ENCODE results near the gene GPR183.

GPR183 gene

DNA sequence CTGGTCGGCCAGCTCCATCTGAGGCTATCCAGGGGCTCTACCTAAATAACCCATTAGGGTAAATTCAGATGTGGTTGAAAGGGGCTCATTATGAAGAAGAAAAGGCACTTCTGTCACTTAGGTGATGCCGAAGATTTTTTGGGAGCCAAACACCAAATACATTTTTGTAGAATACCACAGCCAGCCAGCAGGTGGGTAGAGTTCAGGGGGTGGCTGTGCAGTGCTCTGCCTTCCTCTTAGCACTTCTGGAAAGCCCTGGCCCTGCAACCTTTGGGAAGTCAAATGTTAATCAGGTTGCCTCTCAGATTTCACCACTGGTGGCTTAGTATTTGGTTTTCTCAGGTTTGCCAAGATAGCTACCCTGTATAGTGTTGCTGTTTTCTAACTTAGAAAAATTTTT, 30.5 kb downstream of the GPR183 start:
- peaks cover 0 to 2% of the 10 kb centered on the region in 2 donors for H3K9me3 Mint-ChIP-seq
- ATAC-seq (replicated peaks): no peak
- H3K27ac Mint-ChIP-seq: peak overlapping the region; percentile 49 to 96
- no peaks in the 10 kb centered on the region for H3K27me3 Mint-ChIP-seq
- H3K36me3 Mint-ChIP-seq (ENCODE audit: insufficient read depth): peaks cover 32% of the 10 kb centered on the region
- H3K4me3 Mint-ChIP-seq: peak overlapping the region; percentile 25 to 34
- DNase-seq: no peak
- H3K4me1 Mint-ChIP-seq (ENCODE audit: low read depth in 2 of 2): peaks cover 74 to 91% of the 10 kb centered on the region in 2 donors

DNA sequence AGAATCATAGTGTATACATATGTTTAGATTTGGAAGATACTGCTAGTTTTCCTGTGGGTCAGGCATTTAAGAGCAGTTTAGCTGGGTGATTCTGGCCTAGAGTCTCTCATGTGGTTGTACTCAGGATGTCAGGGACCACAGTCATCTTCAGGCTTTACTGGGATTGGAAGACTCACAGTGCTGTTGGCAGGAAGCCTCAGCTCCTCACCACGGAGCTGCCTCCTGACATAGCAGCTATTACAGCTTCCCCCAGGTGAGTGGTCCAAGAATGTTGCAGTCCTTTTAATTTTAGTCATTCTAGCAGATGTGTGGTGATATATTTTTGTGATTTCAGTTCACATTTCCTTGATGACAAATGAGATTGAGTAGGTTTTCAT, 32.1 kb downstream of the GPR183 start:
- peaks cover 0 to 2% of the 10 kb centered on the region in 2 donors for H3K9me3 Mint-ChIP-seq
- peak overlapping the region; percentile 58 to 64 for H3K4me3 Mint-ChIP-seq

DNA sequence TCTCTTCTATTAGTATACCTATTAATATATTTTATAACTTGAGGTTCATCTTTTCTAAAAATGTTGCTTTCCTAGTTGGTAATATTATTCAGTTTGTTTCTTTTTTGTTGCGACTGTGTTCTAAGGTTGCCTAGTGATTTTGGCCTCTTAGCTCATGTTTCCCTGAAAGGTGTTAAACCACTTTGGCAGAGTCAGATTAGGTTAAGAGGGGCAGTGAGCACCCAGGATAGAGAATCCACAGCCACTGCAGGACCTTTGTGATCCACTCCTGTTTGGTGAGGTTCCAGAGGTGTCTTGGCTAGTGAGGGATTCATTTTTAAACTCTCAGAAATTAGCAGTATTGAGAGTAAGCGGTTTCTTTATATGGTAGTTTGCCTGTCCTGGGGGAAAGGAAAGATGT, 34.1 kb downstream of the GPR183 start:
- H3K4me3 Mint-ChIP-seq: peak overlapping the region; percentile 56 to 64
- H3K36me3 Mint-ChIP-seq (ENCODE audit: insufficient read depth): peaks cover 24% of the 10 kb centered on the region
- peak; percentile 42 to 53 (median 45) for DNase-seq
- no peaks in the 10 kb centered on the region for H3K27me3 Mint-ChIP-seq
- peaks cover 0 to 2% of the 10 kb centered on the region in 2 donors for H3K9me3 Mint-ChIP-seq
- H3K4me1 Mint-ChIP-seq (ENCODE audit: low read depth in 2 of 2): peaks cover 55 to 72% of the 10 kb centered on the region in 2 donors
- peak overlapping the region; percentile 96 to 98 for H3K27ac Mint-ChIP-seq
- peak; percentile 85 for ATAC-seq (replicated peaks)

More for the DNA sequence above, 32.1 kb downstream of the GPR183 start:
- Mint-ChIP-seq H3K36me3 (ENCODE audit: insufficient read depth) (peaks cover 24% of the 10 kb centered on the region), H3K4me1 (ENCODE audit: low read depth in 2 of 2) (peaks cover 68 to 92% of the 10 kb centered on the region in 2 donors), H3K27me3 (no peaks in the 10 kb centered on the region), H3K27ac (peak overlapping the region; percentile 96 to 98)
- ATAC-seq (replicated peaks) (peak; percentile 67), DNase-seq (peak in 2 of 3 experiments; percentile 24 to 29)

DNA sequence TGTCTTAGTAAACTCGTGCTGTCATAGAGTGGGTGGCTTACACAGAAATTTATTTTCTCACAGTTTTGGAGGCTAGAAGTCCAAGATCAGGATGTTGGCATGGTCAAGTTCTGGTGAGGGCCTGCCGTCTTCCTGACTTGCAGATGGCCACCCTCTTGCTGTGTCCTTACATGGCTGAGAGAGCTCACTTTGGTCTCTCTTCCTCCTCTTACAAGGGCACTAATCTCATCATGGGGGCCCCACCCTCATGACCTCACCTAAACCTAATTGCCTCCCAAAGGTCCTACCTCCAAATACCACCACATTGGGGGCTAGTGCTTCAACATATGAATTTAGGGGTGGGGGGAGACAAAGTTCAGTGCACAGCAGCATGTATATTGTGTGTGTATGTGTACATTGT, 34.7 kb downstream of the GPR183 start:
- H3K4me1 Mint-ChIP-seq (ENCODE audit: low read depth in 2 of 2): peaks cover 49 to 66% of the 10 kb centered on the region in 2 donors
- H3K36me3 Mint-ChIP-seq (ENCODE audit: insufficient read depth): peaks cover 24% of the 10 kb centered on the region
- H3K27me3 Mint-ChIP-seq: no peaks in the 10 kb centered on the region
- ATAC-seq (replicated peaks) (no peak), DNase-seq (no peak)
- peak overlapping the region; percentile 56 to 64 for H3K4me3 Mint-ChIP-seq
- H3K9me3 Mint-ChIP-seq: peaks cover 0 to 2% of the 10 kb centered on the region in 2 donors
- H3K27ac Mint-ChIP-seq: peak overlapping the region; percentile 96 to 98

DNA sequence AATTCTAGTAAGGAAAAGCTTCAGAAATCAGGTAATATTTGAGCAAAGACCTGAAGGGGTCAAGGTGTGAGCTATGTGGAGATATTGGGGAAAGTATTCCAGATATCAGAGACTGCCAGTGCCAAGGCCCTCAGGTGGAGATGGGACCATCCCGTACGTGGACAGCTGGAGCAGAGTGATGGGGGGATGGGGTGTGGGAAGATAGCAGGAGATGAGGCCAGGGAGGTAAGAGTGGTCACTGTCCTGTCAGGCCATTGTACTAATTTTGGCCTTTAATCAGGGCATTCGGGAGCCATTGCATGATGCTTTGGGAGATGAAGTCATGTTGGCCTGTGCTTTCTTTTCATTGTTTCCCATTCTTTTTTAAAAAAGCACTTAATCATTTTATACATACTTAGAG, 36.0 kb downstream of the GPR183 start:
- ATAC-seq (replicated peaks): no peak
- Mint-ChIP-seq H3K9me3 (peaks cover 0 to 2% of the 10 kb centered on the region in 2 donors), H3K4me1 (ENCODE audit: low read depth in 2 of 2) (peaks cover 44 to 55% of the 10 kb centered on the region in 2 donors), H3K4me3 (peak overlapping the region in 1 of 2 donors; percentile 47), H3K36me3 (ENCODE audit: insufficient read depth) (peaks cover 24% of the 10 kb centered on the region), H3K27ac (peak overlapping the region; percentile 96 to 98), H3K27me3 (no peaks in the 10 kb centered on the region)
- DNase-seq: no peak

DNA sequence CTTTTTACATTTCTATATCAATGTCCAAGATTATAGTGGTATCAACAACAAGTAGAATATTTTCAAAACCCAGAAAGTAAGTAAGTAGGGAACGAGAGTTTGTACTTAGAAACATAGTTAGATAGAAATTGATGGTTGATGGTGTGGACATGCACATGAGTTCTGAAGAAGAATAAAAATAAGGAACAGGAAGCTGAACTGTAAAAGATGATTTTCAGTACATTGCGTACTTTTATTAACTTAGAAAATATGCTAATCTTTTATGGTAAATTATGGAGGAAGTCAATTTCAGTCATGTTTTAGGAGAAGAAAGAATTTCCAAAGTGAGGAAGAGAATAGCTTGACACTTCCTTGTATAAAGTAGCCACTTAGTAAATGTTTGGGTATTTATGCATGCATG, 36.7 kb downstream of the GPR183 start:
- no peaks in the 10 kb centered on the region for H3K27me3 Mint-ChIP-seq
- H3K36me3 Mint-ChIP-seq (ENCODE audit: insufficient read depth): peaks cover 24% of the 10 kb centered on the region
- H3K27ac Mint-ChIP-seq: peak overlapping the region in 1 of 2 donors; percentile 98
- no peak for DNase-seq
- H3K4me1 Mint-ChIP-seq (ENCODE audit: low read depth in 2 of 2): peaks cover 41 to 52% of the 10 kb centered on the region in 2 donors
- no peak overlapping the region for H3K4me3 Mint-ChIP-seq
- peaks cover 0 to 2% of the 10 kb centered on the region in 2 donors for H3K9me3 Mint-ChIP-seq
- no peak for ATAC-seq (replicated peaks)

DNA sequence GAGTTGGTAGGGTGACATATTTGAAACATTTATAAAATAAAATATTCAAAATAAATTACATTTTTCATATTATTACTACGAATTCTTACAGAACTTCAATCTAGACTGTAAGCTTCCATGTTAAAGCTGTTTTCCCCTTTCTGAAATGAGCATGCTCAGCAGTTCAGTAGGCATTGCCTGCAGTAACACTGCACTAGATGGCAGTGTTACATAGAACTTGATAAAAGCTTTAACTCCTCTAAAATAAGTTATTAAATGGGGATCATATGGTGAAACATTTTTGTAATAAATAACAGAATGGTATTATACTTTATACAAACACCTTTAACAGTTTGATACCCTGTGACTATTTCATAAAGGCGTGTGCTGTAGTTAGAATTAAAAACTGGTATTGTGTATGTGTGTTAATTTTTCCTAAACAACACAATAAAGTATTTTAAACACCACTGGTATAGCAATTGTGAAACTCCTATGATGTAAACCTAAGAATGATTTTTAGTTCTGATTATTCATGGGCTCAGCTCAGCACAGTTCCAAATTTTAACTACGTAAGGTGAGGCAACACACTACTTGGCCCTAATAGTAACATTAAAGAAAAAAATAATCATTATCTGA, 37.5 kb downstream of the GPR183 start:
- peaks cover 0 to 2% of the 10 kb centered on the region in 2 donors for H3K9me3 Mint-ChIP-seq
- DNase-seq (no peak), ATAC-seq (replicated peaks) (peak; percentile 50)
- no peaks in the 10 kb centered on the region for H3K27me3 Mint-ChIP-seq
- H3K4me3 Mint-ChIP-seq: no peak overlapping the region
- H3K27ac Mint-ChIP-seq: peak overlapping the region in 1 of 2 donors; percentile 98
- H3K4me1 Mint-ChIP-seq (ENCODE audit: low read depth in 2 of 2): peaks cover 41 to 50% of the 10 kb centered on the region in 2 donors
- peaks cover 21% of the 10 kb centered on the region for H3K36me3 Mint-ChIP-seq (ENCODE audit: insufficient read depth)

DNA sequence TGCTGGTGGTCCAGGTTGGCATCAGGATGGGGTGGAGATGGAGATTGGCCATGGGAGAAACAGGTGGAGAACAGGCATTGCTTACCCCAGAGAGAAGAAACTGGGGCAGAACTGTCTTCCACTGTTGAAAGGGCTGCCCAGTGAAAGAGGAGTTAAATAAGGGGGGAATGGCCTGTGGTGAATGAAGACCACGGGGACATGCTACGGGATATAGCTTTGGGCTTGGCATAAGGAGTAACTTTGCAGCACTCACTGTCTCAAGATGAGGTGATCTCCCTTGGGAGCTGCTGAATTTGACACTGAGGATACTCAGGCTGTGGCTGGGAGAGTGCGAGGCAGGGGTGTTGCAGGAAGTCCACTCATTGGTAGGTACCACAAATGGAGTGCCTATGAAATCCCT, 38.4 kb downstream of the GPR183 start:
- H3K27me3 Mint-ChIP-seq: no peaks in the 10 kb centered on the region
- DNase-seq (no peak), ATAC-seq (replicated peaks) (no peak)
- peak overlapping the region; percentile 21 to 51 for H3K27ac Mint-ChIP-seq
- H3K9me3 Mint-ChIP-seq: peaks cover 0 to 2% of the 10 kb centered on the region in 2 donors
- H3K4me1 Mint-ChIP-seq (ENCODE audit: low read depth in 2 of 2): peaks cover 43 to 48% of the 10 kb centered on the region in 2 donors
- H3K4me3 Mint-ChIP-seq: no peak overlapping the region
- peaks cover 21% of the 10 kb centered on the region for H3K36me3 Mint-ChIP-seq (ENCODE audit: insufficient read depth)

DNA sequence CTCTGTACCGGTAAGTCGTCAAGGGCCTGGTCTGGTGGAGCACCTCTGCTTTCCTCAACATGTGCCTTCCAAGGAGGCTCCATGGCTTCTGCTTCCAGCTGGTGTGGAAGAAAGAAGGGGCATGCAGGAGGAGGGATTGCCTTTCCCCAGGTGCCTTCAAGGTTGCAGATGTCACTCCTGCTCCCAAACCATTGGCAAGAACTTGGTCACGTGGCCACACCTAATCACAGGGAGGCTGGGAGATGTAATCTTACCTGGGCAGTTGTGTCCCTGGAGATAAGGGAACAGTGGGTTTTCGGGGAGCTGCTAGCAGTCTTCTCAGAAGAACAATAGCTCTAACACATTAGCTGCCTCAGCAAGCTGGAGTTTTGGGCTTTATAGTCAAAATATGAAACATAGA, 39.3 kb downstream of the GPR183 start:
- no peaks in the 10 kb centered on the region for H3K27me3 Mint-ChIP-seq
- H3K4me3 Mint-ChIP-seq: no peak overlapping the region
- peak overlapping the region in 1 of 2 donors; percentile 51 for H3K27ac Mint-ChIP-seq
- peaks cover 42 to 48% of the 10 kb centered on the region in 2 donors for H3K4me1 Mint-ChIP-seq (ENCODE audit: low read depth in 2 of 2)
- H3K9me3 Mint-ChIP-seq: peaks cover 0 to 2% of the 10 kb centered on the region in 2 donors
- peaks cover 12% of the 10 kb centered on the region for H3K36me3 Mint-ChIP-seq (ENCODE audit: insufficient read depth)
- DNase-seq (no peak), ATAC-seq (replicated peaks) (no peak)

DNA sequence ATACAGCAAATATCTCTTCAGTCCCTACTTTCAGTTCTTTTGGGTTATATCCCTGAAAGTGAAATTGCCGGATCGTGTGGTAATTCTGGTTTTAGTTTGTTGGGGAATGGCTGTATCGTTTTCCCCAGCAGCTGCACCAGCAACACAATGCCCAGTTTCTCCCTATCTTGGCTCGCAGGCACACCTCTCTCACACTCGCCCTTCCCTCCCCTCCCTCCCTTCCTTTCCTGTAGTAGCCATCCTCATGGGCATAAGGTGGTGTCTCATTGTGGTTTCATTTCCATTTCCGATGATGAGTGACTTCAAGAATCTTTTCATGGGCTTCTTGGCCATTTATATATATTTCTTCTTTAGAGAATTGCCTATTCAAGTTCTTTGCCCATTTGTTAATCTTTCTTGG, 40.4 kb downstream of the GPR183 start:
- no peak for ATAC-seq (replicated peaks)
- Mint-ChIP-seq H3K4me1 (ENCODE audit: low read depth in 2 of 2) (peaks cover 36 to 40% of the 10 kb centered on the region in 2 donors), H3K27ac (peak overlapping the region in 1 of 2 donors; percentile 42), H3K9me3 (no peaks in the 10 kb centered on the region), H3K4me3 (no peak overlapping the region), H3K36me3 (ENCODE audit: insufficient read depth) (peaks cover 7% of the 10 kb centered on the region), H3K27me3 (no peaks in the 10 kb centered on the region)
- DNase-seq: no peak

DNA sequence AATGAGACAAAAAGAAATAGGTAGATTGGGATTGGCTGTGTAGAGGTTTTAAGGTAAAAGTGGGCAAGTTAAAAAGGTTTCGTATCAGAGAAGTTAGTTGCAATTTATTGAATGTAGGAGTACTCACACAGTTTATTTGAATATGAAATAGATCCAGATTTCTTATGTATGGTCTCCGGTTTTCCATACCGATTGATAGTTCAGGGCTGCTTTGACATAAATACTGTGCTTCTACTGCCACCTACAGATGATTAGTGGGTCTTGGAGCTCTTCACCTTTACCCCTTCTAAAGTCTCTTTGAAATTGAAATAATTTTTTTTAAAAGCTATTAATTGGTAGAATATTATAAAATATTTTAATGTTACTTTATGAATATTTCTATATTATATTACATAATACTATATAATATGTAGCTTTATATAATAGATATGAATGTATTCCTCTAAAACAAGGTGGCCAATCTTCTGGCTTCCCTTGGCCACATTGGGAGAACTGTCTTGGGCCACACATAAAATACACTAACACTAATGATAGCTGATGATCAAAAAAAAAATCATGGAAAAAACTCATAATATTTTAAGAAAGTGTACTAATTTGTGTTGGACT, 41.3 kb downstream of the GPR183 start:
- ATAC-seq (replicated peaks): peak; percentile 58
- peak in 1 of 3 experiments; percentile 31 for DNase-seq
- Mint-ChIP-seq H3K27ac (peak overlapping the region; percentile 70 to 80), H3K4me1 (ENCODE audit: low read depth in 2 of 2) (peaks cover 32 to 38% of the 10 kb centered on the region in 2 donors), H3K9me3 (no peaks in the 10 kb centered on the region), H3K4me3 (peak overlapping the region; percentile 21 to 40), H3K36me3 (ENCODE audit: insufficient read depth) (peaks cover 7% of the 10 kb centered on the region), H3K27me3 (no peaks in the 10 kb centered on the region)

DNA sequence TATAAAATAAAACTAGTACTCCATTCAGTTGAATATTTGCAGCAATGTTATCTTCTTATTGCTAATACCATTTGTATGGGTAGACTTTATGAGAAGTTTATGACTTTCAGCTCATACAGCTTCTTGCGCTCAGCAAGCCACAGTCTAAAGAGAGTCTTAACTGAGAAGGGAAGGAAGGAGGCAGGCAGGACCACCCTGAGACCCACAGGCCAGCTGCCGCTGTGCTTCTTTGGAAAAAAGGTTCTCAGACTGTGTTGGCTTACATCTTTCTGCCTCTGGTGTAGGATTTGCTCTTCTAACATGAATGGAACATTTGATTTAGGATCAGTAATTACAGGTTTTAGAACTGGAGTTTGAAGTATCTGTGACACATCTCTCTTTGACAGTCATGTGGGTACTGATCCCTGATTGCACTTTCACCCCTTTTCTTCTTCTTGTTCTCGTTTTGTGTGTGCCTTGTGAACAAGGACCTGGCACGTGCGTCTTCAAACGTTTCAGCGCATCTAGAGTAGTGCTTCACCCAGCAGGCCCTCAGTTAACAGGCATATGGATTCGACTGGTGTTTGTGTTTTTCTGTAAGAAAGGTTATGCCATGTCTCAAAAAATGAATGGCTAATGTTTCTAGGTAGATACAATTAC, 41.9 kb downstream of the GPR183 start:
- H3K27me3 Mint-ChIP-seq: no peaks in the 10 kb centered on the region

DNA sequence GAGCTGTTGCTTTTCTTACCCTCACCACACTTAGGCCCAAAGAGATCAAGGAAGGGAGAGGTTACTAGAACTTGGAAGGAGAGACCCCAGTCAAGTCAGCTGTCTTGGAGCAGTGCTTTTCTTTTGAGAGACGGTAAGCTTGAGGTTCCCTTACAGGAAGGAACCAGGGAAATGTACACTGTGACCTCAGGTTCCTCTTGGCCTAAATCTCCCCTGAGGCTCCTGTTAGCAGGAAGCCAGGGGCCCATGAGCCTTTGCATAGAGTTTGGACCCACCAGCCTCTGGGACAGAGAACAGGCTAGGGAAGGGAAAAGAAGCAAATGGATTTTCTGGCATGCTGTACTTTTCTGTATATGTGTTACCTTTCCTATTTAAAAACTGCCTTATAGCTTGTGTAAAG, 43.1 kb downstream of the GPR183 start:
- ATAC-seq (replicated peaks): peak; percentile 84
- Mint-ChIP-seq H3K4me1 (ENCODE audit: low read depth in 2 of 2) (peaks cover 44 to 46% of the 10 kb centered on the region in 2 donors), H3K9me3 (no peaks in the 10 kb centered on the region), H3K4me3 (peak overlapping the region in 1 of 2 donors; percentile 2), H3K27ac (peak overlapping the region; percentile 80 to 85), H3K27me3 (no peaks in the 10 kb centered on the region), H3K36me3 (ENCODE audit: insufficient read depth) (peaks cover 8% of the 10 kb centered on the region)
- DNase-seq: no peak

More for the DNA sequence above, 41.9 kb downstream of the GPR183 start:
- Mint-ChIP-seq H3K9me3 (no peaks in the 10 kb centered on the region), H3K4me1 (ENCODE audit: low read depth in 2 of 2) (peaks cover 33 to 34% of the 10 kb centered on the region in 2 donors), H3K36me3 (ENCODE audit: insufficient read depth) (peaks cover 7% of the 10 kb centered on the region), H3K4me3 (peak overlapping the region; percentile 21 to 40), H3K27ac (peak overlapping the region; percentile 70 to 80)
- DNase-seq: no peak
- ATAC-seq (replicated peaks): no peak

All from effector memory CD8-positive, alpha-beta T cell (primary cell).